K562 (cell line): ENCODE data around the gene DDX20. TPM values are rescaled to one million over a fixed set of nuclear protein-coding genes. Genes with fewer than 3 reads are reported as not detected.

Experiments
- C11orf30 ChIP-seq: fragments of 450-650 bp; IDR thresholded peaks from 2 replicates; pipeline ENCODE4 v1.6.1; 2016; ENCODE audit warnings: low read depth, mild to moderate bottlenecking
- EWSR1 ChIP-seq: fragments of 450-650 bp; IDR thresholded peaks from 2 replicates; pipeline ENCODE4 v1.6.1; 2018; ENCODE audit warnings: borderline replicate concordance, mild to moderate bottlenecking, low read depth, moderate library complexity; ENCODE audit not compliant: partially characterized antibody
- HCFC1 ChIP-seq: IDR thresholded peaks from 2 replicates; pipeline ENCODE4 v1.6.1; 2012; ENCODE audit warnings: low read depth, low read length, improper control_type of control experiment
- HEY1 ChIP-seq: fragments of 250-450 bp; sonication (Bioruptor Pico); IDR thresholded peaks from 2 replicates; pipeline ENCODE4 v1.5.0; 2020; ENCODE audit warnings: mild to moderate bottlenecking, moderate library complexity, borderline replicate concordance
- MNT ChIP-seq, 2 experiments: fragments of 450-650 bp; conservative IDR thresholded peaks; 2 replicates each; pipeline ENCODE4 v1.6.1; 2017; ENCODE audit warnings: mild to moderate bottlenecking in 2 of 2, moderate library complexity in 2 of 2
- PATZ1 ChIP-seq: fragments of 250-450 bp; sonication (Bioruptor Pico); IDR thresholded peaks from 2 replicates; pipeline ENCODE4 v1.5.0; 2020; ENCODE audit warnings: mild to moderate bottlenecking, borderline replicate concordance
- RB1 ChIP-seq: fragments of 450-650 bp; IDR thresholded peaks from 2 replicates; pipeline ENCODE4 v1.6.1; 2017; ENCODE audit warnings: low read depth, mild to moderate bottlenecking
- RBM34 ChIP-seq: fragments of 200-400 bp; formaldehyde crosslinking; IDR thresholded peaks from 2 replicates; pipeline ENCODE4 v1.6.1; 2018; ENCODE audit warnings: low read length, borderline replicate concordance; ENCODE audit not compliant: insufficient read depth
- RREB1 ChIP-seq: fragments of 250-450 bp; sonication (Bioruptor Pico); IDR thresholded peaks from 2 replicates; pipeline ENCODE4 v1.4.0; 2020
- SMARCA5 ChIP-seq: fragments of 450-650 bp; IDR thresholded peaks from 2 replicates; pipeline ENCODE4 v1.6.1; 2016
- SOX6 ChIP-seq: fragments of 450-650 bp; IDR thresholded peaks from 2 replicates; pipeline ENCODE4 v1.6.1; 2014; ENCODE audit warnings: mild to moderate bottlenecking
- TRIM25 ChIP-seq: fragments of 450-650 bp; IDR thresholded peaks from 2 replicates; pipeline ENCODE4 v1.7.0; 2016; ENCODE audit warnings: borderline replicate concordance
- USF2 ChIP-seq: sonication (generic); formaldehyde crosslinking; IDR thresholded peaks from 2 replicates; pipeline ENCODE4 v1.5.0; 2020; ENCODE audit warnings: missing genetic modification reagents
- ZNF589 ChIP-seq: fragments of 200-800 bp; sonication (Bioruptor generic); IDR thresholded peaks from 2 replicates; pipeline ENCODE4 v1.6.1; 2016; ENCODE audit warnings: low read depth, missing genetic modification characterization, missing compliant biosample characterization
- polyA plus RNA-seq, 8 experiments: library from polyadenylated mRNA; depleted of rRNA in 4 of 8; stranded (reverse) in 5 of 8; unstranded in 3 of 8; fragments of >200 nt; fragmentation: Nextera tagmentation in 2 of 8; fragmentation: Illumina TruSeq in 1 of 8; extraction: Ambion mirVana in 2 of 8; extraction: Trizol in 1 of 8; gene quantifications; 2 replicates each; pipeline versions ENCODE4 v1.2.1 to v1.2.3, GENCODE V29; 2011 to 2014; ENCODE audit warnings: inconsistent platforms in 1 of 8, missing spikeins in 1 of 8
- total RNA-seq, 7 experiments: library from RNA; depleted of rRNA in 6 of 7; stranded (reverse); fragments of >200 nt in 6 of 7; fragmentation: Illumina TruSeq in 2 of 7; extraction: Trizol in 2 of 7; gene quantifications; 2 replicates each; pipeline versions ENCODE4 v1.2.1 to v1.2.3, GENCODE V29; 2011 to 2021; ENCODE audit warnings: low replicate concordance in 1 of 7

The DDX20 gene
- total and polyA plus RNA-seq, 9 of the 15 experiments (the other 6 are each of a cell fraction or from before 2014, with no cell fraction given) = 8.3 to 33.4 (median 24.5) TPM

- TF ChIP-seq MNT (conservative IDR thresholded peaks at IDR 0.05) (no peak), SOX6 (no peak), USF2 (CRISPR knock-in tag) (no peak), RB1 (no peak), EWSR1 (no peak), HCFC1 (no peak), ZNF589 (CRISPR knock-in tag) (peak; percentile 76), SMARCA5 (no peak), TRIM25 (no peak), RBM34 (no peak), C11orf30 (peak; percentile 53; the same call in 1 of the 2 replicates), HEY1 (CRISPR knock-in tag) (no peak), PATZ1 (CRISPR knock-in tag) (no peak), RREB1 (CRISPR knock-in tag) (peak; percentile 63; the same call in 1 of the 2 replicates)
These were observed 22.3 kb upstream of the DDX20 start (continued) for GRCh38 chr1:111733183-111733991.
